Measurements from ENCODE around the gene CR1L.
"Not testable (repeated sequence)": the region's sequence is repeated elsewhere in the genome, so short reads cannot be mapped to it uniquely, and the experiment has no call there.

CR1L gene

DNA sequence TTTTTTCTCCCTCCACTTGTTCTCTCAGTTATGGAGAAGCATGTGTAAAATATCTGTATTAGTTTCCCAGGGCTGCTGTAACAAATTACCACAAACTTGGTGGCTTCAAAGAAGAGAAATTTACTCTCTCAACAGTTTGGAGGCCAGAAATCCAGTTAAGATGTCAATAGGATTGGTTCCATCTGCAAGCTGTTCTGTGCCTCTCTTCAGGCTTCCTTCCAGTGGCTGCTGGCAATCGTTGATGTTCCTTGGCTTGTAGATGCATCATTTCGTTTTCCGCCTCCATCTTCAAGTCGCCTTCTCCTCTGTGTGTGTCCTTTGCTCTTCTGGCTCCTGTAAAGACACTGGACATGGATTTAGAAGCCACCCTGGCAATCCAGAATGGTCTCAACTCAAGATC is 45.6 kb downstream of the CR1L start:
- not testable (repeated sequence) for DNase-seq

DNA sequence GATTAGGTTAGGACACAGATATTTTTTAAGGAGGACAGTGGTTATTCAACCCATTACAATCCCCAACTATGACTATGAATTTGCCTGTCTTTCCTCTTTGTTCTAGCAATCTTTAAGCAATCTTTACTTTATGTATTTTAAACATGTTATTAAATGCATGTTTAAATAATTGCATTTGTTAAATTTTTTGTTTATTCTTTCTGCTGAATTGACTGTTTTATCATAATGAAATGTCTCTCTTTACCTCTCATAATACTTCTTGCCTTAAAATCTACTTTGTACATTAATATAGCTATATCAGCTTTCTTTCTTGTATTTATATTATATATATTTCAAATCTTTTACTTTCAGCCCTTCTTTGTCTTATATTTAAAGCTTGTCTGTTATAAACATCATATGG is 46.1 kb downstream of the CR1L start:
- DNase-seq: no peak

DNA sequence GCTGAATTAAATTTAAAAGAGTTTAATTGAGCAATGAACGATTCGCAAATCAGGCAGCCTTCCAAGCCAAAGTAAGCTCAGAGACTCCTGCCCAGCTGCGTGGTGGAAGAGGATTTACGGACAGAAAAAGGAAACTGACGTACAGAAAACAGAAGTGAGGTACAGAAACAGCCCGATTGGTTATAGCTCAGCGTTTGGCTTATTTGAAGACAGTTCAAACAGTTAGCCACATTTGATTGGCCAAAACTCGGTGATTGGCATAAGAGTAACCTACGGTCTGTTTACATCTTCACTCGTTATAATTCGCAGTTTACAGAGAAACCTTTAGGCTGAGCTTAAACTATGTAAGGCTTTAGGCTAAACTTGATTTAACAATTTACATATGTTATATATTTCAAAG is 46.9 kb downstream of the CR1L start:
- DNase-seq: no peak

DNA sequence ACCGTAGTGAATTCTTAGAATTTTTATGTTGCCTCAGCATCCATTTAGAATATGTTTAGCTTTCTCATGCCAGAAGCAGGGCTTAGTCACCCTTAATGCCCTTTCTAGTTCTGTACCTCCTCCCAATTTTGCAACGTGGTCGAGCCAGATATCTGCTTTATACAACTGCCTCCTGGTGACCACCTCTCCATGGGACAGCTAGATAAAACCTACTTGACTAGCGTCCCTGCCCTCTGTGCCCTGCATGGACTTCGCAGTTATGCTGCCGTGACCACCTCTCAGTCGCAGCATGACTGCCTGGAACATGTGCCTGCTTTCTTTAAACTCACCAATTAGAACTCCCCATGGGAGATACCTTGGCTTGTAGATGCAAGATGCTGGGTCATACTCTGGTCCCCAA is 47.4 kb downstream of the CR1L start:
- DNase-seq: not testable (repeated sequence)

DNA sequence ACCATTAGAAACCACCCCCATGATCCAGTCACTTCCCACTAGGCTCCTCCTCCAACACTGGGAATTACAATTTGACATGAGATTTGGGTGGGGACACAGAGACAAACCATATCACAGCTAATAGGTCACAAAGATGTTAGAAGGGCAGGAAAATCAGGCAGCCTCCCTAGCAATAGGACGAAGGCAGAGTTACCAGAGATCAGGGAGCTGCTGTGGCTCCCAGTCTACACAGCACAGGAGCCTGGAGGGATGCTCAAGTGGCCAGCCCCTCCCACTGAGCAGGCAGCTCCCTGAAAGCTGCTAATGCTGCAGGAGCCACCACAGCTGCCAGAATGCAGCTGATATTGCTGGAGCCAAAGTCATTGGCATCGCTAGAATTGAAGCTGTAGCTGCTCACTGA is 51.0 kb downstream of the CR1L start:
- no peak for DNase-seq

DNA sequence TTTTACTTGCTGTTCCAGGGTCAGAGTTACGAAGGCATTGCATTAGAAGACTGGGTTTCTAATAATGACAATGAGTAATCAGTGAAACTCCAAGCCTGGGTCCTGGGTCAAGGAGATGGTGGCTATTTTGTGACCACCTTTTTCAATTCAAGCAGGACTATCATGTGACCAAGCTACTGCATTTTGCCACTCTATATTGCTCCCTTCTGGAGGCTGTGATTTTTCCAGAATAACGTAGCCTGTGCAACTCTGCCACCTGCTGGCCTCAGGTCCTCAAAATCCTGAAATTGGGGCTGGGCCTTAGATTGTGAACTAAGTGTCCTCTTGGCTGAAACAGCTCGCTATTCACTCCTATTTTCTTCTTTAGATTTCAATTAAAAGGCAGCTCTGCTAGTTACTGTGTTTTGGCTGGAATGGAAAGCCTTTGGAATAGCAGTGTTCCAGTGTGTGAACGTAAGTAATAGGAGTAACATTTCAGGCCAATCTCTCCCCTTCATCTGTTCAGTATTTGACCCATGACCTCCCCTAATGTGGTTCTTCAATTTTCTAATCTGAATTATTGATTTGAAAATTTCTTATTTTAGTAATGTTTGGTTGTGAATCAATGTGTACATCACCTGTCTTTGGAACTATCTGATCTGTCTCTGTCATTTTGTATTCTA is 54.0 kb downstream of the CR1L start:
- DNase-seq: no peak

DNA sequence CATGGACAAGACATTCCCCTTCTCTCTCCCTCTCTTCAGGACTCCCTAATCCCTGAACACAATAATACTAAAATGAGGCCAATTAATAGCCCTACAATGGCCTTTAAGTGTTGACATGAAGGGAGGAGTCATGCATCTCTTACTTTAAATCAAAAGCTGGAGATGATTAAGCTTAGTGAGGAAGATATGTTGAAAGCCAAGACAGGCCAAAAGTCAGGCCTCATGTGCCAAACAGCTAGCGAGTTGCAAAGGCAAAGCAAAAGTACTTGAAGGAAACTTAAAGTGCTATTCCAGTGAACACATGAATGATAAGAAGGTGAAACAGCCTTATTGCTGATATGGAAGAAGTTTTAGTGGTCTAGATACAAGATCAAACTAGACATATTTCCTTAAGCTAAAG is 57.4 kb downstream of the CR1L start:
- DNase-seq: no peak

DNA sequence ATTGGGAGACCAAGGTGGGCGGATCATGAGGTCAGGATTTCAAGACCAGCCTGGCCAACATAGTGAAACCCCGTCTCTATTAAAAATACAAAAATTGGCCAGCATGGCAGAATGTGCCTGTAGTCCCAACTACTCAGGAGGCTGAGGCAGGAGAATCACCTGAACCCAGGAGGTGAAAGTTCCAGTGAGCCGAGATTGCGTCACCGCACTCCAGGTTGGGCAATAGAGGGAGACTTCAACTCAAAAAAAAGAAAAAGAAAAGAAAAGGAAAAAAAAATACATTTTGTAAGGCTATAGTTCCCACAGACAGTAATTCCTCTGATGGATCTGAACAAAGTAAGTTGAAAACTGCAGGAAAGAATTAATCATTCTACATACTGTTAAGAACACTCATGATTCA is 58.8 kb downstream of the CR1L start:
- no peak for DNase-seq

DNA sequence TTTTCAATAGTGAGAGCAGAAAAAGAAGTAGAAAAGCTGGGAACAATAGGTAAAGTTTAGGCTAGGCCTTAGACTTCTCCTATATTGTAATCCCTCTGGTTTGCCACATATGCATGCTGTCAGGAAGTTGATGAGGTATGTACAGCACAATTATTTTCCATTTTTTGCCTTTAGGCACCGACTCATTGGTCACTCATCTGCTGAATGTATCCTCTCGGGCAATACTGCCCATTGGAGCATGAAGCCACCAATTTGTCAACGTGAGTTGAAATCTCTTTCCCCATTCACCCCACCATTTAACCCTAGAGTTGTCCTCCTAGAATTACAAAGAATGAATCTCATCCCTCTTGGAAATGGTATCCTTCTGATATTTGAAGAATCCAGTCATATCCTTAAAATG is 63.1 kb downstream of the CR1L start:
- DNase-seq: not testable (repeated sequence)

DNA sequence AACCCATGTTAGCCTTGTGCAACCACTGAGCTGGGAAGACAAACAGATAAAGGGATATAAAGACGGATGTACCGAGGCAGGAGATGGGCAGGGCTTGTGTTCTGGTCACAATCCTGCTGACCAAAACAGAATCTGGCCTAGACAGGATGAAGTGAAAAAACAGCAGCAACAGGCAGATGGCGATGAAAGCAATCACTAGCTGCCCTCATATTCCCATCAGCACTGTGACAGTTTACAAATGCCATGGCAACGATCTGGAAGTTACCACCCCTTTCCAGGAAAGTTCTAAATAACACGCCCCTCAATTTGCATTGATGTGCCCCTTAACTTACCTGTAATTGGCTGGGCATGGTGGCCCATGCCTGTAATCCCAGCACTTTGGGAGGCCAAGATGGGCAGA is 66.4 kb downstream of the CR1L start:
- DNase-seq: no peak

DNA sequence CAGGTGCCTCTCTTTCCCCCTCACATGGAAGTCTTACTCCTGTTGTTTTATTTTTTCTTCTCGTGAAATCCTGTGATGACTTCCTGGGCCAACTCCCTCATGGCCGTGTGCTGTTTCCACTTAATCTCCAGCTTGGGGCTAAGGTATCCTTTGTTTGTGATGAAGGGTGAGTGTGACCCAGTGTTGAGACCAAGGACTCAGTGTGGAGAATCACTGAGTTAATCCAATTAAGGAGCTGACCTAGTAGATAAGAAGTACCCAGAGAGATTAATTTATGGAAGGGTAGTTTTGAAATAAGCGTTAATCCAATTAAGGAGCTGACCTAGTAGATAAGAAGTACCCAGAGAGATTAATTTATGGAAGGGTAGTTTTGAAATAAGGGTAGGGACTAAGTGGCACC is 67.8 kb downstream of the CR1L start:
- DNase-seq: not testable (repeated sequence)

DNA sequence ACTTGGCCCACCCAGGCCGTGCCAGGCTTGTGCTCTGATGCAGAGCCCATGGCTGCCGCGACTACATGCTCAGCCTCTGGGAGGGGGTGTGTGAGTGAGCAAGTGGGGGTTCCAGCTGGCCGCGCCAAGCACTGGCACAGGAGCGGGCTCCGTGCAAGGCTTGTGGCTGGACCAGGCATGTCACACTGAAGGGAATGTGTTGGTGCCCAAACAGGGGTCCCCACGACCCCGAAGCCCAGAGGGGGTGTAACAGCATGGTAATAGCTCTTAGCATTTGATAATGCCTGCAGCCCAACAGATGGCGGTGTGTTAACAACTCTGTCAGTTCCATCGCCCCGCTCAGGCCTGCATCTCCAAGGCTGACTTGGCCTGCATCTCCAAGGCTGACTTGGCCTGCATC is 68.6 kb downstream of the CR1L start:
- DNase-seq: no peak

DNA sequence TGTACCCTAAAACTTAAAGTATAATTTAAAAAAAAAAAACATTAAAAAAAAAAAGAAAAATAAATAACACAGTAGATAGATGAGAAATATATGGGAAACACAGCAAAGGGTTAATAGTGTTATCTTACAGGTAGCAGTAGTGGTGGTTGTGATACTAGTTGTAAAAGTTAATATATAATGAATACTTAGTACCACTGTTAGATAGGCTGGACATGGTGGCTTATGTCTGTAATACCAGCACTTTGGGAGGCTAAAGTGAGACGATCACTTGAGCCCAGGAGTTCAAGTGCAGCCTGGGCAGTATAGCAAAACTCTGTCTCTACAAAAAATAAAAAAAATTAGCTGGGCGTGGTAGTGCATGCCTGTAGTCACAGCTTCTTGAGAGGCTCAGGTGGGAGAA is 74.3 kb downstream of the CR1L start:
- DNase-seq: no peak

DNA sequence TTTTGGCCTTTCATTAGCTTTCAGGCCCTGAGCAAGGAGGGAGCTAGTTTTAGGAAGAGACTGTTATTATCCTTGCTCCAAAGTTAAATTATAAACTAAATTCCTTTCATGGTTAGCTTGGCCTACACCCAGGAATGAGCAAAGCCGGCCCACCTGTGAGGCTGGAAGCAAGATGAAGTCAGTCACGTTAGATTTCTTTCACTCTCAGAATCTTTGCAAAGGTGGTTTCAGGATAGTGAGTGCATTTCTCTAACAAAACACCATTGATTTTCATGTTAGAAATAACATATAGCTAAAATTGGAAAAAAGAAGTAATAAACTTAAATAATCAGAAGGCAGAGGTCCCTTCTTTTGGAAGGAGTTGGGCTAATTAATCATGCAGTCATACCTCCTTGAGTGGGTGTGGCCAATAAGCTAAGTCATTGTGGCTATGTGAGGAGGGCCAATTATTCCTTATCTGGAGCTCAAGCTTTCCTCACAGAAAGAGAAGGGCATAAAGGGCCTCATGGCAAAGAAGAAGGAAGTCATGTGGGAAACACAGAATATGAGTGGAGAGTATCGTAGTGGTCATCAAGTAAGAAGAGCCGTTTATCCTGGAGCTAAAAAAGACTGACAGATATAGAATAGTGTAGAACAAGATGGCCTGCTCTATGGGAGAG is 83.4 kb downstream of the CR1L start:
- DNase-seq: not testable (repeated sequence)

DNA sequence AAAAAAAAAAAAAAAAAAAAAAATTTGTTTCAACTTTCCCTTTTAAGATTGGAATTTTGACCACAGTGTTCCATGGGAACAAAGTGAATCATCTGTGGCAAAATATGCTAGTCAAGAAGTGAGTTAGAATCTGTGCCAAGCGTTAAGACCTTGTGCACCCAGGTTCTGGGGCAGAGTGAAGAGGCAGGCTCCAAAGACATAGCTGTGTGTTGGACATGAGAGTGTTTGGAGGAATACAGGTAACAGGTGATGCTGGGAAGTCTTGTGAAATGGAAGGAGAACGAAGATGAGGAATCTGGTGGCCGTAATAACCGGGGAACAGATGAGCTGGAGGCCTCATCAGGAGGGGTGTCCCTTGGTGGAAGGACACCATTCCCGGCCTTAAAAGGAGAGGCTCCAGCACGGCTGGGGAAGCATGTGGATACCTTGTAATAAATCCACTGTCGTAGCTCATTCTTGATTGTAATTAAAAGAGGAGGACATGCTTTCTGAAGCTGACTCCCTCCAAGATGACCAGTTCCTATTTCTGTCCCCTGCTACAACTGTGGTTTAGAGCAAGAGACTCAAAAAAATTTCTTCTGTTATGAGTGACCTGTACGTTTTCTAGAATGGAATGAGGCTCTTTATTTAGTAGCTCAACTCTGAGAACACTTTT is 92.7 kb downstream of the CR1L start:
- DNase-seq: not testable (repeated sequence)

DNA sequence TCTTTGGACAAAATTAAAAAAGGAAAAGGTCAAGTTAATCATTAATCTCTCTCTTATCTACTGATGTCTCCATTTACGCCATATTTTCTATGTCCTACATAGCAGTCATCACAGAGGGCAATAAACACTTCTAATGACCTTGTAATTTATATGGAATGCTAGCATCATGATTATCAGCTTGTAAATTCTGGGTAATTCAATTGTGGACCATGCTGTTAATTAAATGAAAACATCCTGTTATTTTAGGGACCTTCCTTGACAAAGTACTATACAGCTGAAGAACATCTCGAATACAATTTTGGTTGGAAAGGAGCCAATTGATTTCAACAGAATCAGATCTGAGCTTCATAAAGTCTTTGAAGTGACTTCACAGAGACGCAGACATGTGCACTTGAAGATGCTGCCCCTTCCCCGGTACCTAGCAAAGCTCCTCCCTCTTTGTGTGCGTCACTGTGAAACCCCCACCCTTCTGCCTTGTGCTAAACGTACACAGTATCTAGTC is 93.3 kb downstream of the CR1L start:
- not testable (repeated sequence) for DNase-seq

DNA sequence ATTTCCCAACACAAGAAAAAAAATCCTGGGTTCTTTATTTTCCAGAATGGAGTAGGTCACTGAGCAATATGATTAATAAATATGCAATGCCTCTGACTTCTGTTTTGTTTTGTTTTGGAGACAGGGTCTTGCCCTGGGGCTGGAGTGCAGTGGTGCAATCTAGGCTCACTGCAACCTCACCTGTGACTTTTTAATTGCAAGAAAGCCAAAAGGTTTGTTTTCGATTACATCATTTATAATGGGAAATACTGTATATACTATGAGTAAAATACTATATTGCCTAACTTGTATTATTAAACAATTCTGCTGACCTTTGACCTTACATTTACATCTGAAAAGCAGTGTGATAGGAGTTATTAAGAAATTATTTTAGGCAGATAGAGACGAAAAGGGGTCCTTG is 95.3 kb downstream of the CR1L start:
- no peak for DNase-seq

DNA sequence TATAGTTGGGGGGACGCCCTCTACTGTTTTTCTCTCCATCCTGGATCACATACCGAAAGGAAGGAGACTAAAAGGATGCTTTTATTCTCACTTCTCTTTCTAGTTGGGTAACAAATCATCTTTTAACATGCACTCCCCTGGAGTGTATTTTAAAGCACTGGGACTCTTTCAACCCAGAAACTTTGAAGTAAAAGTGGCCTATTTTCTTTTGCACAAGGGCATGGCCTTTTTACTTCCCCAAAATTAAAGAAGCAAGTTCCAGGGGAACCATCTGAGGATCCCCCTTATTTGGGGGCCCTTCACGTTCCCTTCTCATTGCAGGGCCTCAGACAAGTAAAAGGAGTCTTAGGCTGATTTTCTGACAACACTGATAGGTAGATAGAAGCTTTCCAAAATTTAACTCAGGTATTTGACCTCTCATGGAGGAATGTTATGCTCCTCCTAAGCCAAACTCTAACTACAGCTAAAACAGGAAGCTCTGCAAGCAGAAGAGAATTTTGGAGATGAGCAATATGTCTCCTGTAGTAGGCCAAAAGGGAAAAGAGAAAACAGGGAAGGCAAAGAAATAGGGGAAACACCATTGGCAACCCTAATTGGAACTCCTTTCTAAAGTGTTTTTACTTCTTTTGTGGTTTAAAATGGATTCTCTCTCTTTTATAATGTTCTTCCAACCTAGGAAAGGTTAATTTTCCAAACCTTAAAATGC is 98.1 kb downstream of the CR1L start:
- no peak for DNase-seq

DNA sequence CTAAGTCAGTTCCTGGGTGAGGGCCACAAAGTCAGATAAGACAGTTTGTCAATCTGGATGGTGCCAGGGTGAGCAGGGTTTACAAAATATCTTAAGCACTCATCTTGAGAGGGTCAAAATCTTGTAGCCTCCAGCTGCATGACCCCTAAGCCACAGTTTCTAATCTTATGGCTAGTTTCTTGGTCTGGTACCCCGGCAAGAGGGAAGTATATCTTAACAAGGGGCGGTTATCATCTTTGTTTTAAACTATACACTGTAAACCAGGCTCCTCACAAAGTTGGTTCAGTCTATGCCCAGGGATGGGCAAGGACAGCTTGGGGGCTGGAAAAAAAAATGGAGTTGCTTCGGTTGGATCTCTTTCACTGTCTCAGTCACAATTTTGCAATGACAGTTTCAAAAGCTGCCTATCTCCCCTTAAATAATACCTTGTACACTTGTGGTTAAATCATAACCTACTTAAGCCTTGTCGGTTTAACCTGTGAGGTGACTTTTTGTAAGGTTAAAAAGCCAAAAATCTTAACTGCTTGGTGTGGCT is 99.1 kb downstream of the CR1L start:
- DNase-seq: no peak

DNA sequence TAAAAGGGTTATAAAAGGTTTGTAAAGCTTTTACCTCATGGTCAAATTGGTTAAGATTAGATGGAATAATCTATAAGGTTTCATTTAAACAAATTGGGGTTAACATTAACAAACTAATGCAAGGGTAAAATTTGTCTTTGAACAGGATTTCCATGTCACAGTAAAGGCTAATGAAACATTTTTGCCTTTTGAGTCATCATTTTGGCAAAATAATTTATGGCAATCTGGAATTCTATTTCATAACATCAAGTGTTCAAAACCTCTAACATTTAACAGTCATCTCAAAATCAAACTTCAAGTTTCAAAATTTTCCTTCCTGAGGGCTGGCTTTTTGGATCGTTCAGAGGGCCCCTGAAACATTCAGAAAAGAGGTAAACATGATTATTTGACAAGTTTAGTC is 100.4 kb downstream of the CR1L start:
- no peak for DNase-seq

DNA sequence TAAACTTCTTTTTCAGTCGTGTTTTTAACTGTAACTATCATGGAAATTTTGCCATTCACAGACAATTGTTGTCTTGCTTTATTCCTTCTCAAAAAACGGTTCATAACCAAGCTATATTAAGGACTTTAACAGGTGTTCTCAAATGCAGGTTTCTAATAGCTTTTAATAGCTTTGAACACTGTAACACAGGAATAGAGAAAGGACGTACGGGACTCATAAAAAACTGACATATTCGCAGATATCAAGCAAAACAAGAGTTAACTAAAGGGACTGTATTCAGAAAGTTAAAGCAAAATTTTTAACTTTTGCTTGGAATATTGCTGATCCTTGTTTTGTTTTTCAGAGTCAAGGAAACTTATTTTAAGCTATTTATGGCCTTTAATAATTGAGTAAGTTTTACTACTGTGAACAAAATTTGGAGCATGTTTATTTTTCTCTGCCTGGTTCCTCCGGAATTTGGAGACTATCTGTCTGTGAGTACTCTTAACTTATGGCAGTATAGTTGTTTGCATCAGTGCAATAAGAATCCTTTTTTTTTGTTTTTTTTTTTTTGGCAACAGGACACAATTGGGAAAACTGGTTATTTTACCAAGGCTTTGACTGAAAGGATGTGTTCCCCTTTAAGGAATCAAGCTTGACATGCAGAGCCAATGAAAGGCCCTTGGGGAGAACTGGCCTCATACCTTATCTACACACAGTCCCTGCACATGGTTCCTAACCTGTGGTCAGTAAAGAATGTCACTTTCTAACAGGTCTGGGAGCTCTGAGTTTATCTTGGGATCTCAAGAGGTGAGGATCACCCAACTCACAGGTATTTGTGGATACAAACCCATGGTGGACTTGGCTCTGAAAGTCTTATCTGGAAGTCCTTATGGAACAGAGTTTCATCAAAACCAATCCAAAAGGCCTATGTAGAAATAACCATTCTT is 101.2 kb downstream of the CR1L start:
- DNase-seq: no peak

Measured in 8988T (cell line).